ENCODE results near the gene PHKG2.

Gene PHKG2

DNA sequence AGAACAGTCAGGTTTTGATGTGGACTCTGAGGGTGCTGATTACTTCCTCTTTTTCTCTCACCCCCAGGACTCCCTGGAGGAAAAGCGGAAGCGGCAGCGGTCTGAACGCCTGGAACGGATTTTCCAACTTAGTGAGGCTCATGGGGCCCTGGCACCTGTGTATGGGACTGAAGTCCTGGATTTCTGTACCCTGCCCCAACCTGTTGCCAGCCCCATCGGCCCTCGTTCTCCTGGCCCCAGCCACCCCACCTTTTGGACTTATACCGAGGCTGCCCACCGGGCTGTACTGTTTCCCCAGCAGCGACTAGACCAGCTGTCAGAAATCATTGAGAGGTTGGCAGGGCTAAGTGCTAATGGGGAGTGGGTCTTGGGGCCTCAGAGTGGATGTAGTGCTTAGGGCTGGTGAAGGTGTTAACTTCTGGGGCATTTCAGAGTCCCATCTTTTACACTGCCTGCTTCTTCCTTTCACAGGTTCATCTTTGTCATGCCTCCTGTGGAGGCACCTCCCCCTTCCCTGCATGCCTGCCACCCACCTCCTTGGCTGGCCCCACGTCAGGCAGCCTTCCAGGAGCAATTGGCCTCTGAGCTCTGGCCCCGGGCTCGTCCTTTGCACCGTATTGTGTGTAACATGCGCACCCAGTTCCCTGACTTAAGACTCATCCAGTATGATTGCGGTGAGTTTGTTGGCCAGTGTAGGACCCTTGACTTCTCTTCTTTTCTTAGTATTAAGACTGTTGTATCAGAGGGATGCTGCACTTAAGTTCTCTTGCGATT, 19.1 kb upstream of the PHKG2 start:
- DNase-seq: no peak

DNA sequence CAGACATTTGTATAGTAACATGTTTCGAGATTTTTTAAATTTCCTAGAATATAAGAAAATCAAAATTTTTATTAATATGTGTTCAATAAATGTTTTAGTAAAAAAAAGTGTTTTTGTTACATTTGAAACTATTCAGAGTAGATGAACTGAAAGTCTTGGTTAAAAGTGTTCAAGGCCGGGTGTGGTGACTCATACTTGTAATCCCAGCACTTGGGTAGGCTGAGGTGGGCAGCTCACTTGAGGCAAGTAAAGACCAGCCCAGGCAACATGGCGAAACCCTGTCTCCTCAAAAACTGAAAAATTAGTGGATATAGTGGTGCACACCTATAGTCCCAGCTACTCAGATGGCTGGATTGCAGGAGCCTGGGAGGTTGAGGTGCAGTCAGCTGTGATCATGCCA, 16.8 kb upstream of the PHKG2 start:
- DNase-seq: no peak

DNA sequence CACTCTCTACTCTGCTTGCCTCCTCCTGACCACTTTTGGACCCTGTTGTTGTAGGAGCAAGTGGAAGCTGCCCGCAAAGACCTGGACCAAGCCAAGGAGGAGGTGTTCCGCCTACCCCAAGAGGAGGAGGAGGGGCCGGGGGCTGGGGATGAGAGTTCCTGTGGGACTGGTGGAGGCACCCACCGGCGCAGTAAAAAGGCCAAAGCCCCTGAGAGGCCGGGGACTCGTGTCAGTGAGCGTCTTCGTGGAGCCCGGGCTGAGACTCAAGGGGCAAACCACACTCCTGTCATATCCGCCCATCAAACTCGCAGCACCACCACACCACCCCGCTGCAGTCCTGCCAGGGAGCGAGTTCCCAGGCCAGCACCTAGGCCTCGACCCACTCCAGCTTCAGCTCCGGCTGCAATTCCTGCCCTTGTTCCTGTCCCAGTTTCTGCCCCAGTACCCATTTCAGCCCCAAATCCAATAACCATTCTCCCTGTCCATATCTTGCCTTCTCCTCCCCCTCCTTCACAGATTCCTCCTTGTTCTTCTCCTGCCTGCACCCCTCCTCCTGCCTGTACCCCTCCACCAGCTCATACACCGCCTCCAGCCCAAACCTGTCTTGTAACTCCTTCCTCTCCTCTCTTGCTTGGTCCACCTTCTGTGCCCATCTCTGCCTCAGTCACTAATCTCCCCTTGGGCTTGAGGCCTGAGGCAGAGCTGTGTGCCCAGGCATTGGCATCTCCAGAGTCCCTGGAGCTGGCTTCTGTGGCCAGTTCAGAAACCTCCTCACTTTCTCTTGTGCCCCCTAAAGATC, 11.0 kb upstream of the PHKG2 start:
- no peak for DNase-seq

DNA sequence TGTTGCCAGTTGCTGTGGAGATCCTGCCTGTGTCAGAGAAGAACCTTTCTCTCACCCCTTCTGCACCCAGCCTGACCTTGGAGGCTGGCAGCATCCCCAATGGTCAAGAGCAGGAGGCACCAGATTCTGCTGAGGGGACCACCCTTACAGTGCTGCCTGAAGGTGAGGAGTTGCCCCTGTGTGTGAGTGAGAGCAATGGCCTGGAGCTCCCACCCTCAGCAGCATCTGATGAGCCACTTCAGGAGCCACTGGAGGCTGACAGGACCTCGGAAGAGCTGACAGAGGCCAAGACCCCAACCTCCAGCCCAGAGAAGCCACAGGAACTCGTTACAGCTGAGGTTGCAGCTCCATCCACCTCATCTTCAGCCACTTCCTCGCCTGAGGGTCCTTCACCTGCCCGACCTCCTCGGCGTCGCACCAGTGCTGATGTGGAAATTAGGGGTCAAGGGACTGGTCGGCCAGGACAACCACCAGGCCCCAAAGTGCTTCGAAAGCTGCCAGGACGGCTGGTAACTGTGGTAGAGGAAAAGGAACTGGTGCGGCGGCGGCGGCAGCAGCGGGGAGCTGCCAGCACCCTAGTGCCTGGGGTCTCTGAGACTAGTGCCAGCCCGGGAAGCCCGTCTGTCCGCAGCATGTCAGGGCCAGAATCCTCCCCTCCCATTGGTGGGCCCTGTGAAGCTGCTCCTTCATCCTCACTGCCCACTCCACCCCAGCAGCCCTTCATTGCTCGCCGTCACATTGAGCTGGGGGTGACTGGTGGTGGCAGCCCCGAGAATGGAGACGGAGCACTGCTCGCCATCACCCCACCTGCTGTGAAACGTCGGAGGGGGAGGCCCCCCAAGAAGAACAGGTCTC, 10.2 kb upstream of the PHKG2 start:
- DNase-seq: no peak

DNA sequence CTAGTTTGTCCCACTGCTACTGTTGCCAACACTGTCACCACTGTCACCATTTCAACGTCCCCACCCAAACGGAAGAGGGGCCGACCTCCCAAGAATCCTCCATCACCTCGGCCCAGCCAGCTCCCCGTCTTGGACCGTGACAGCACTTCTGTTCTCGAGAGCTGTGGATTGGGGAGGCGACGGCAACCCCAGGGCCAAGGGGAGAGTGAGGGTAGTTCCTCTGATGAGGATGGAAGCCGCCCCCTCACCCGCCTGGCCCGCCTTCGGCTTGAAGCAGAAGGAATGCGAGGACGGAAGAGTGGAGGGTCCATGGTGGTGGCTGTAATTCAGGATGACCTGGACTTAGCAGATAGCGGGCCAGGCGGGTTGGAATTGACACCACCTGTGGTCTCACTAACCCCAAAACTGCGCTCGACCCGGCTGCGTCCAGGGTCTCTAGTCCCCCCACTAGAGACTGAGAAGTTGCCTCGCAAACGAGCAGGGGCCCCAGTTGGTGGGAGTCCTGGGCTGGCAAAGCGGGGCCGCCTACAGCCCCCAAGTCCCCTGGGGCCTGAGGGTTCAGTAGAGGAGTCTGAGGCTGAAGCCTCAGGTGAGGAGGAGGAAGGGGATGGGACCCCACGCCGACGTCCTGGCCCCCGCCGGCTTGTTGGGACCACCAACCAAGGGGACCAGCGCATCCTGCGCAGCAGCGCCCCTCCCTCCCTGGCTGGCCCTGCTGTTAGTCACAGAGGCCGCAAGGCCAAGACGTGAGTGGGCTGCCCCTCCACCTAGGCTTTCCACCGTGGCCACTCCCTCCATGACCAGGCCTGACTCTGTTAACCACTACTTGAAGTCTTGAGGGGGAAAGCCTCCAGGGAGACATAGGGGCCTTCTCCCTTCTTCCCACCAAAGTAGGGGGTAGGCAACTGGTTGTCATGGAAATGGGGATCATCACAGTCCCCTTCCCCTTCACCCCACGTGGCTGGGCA, 9.0 kb upstream of the PHKG2 start:
- DNase-seq: no peak

DNA sequence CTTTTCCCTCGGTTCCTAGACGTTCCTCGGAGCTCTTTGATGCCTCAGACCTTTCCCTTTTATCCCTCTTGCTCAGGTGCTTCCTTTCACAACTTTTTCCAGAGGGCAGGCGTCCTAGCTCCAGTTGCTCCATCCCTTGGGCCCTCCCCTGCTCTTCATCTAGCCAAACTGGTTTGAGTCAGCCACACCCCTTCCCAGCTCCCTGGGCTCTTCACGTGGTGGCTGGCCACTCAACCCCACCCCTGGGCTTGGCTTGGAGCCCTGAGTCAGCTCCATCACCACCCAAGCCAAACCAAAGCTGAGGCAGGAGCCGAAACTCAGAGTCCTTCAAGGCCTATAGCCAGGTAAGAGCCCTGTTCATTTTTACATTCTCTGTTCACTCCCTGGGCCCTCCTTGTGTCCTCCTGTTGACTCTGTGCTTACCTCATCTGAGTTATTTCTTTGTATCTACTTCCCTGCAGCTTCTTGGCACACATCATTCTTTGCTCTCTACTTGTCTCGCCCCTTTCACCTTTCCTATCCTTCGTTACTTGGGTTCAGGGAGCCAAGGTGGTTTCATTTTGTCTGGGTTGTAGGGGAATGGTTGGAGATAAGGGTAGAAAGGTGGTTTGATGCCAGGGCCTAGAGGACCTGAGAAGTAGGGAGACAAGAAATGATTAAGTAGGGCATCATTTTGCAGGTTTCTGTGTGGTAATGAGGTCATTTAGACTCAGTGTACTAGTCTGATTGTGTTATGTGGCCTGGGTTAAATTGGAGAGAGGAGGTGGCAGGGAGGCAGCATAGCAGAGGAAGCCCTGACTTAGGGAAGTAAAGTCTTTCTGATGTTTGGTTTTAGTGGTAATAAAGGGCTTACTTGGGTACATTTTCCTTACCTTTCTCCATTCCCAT, 7.6 kb upstream of the PHKG2 start:
- DNase-seq: no peak

DNA sequence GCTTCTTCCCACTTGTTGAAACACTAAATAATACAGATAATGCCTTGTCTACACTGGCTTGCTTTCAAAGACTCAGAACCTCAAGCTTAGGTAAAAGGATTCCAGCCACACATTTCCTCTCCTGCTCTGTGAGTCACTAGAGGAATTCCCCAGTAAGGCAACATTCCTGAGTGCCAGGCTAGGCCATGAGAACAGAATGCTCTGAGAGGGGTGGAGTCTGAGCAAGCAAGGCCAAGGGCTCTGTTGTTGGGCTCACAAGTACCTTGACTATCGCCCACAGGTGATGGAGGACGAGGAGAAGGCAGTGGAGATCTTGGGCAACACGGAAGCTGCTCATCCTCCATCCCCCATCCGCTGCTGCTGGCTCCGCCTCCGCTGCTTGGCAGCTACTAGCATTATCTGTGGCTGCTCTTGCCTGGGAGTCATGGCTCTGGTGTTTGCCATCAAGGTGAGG, 6.7 kb upstream of the PHKG2 start:
- peak; percentile 61 for DNase-seq

DNA sequence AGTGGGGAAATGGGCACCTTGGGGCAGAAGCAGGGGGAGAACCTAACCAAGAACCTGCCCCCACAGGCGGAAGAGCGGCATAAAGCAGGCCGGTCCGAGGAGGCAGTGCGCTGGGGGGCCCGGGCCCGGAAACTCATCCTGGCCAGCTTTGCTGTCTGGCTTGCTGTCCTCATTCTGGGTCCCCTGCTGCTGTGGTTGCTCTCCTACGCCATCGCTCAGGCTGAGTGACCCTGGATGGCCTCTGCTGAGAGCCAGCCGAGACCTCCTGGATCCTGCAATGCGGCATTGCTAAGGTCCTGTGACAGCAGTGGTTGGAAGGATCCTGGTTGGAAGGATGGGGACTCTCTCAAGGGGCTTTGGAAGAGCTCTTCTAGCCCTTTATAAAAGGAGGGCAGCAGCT, 4.5 kb upstream of the PHKG2 start:
- DNase-seq: no peak

DNA sequence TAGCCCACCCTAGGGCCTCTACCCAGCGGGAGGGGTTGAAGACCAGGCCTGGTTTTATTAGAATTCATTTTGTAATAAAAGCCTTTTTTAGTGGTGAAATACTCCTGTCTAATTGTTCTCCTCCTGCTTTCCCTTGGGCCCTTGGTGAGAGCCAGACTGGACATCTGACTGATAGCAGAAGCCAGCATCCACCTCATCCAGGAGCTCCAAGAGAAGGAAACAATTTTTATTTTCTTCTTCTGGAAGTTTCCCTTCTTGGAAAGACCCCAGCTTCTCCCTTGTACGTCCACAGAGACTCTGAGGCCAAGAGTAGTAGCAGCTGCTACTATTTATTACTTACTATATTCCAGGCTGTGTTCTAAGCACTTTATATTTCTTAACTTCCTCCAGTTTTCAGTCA, 4.0 kb upstream of the PHKG2 start:
- no peak for DNase-seq

DNA sequence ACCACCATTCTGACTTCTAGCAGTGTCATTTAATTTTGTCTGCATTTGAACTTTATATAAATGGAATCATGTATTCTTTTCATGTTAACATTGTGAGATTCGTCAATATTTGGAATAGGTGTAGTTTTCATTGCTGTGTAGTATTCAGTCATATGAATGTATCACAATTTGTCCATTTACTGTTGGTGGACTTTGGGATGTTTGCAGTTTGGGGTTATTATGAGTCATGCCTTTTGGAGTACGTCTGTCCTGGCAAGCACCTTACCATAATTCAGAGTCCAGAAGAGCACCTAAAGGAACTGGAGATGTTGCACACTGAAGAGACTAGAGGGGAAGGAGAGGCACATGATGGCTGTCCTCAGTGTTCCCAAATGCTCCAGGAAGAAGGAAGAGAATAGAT, 3.1 kb upstream of the PHKG2 start:
- DNase-seq: no peak

DNA sequence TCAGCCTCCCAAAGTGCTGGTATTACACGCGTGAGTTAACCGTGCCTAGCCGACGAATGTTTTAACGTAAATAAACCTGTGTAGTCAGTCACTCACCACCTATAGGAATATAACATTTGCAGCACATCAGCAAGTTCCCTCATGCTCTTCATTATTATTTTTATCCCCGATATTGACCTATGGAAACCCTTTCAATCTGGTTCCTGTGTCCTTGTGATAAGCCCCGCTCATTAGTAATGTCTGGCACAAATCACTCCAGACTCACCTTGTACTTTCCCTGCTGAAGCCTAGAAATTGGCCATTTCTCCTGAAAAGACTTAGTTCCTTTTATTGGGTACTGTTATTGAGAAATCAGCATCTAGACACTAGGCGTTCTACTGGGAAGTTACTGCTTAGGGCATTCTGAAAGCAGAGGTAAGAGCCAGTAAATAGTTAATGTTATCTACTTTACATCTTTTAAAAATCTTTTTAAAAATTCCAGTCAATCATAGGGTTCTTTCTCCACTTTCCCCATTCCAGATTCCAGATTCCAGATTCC, 1.5 kb upstream of the PHKG2 start:
- DNase-seq: no peak

DNA sequence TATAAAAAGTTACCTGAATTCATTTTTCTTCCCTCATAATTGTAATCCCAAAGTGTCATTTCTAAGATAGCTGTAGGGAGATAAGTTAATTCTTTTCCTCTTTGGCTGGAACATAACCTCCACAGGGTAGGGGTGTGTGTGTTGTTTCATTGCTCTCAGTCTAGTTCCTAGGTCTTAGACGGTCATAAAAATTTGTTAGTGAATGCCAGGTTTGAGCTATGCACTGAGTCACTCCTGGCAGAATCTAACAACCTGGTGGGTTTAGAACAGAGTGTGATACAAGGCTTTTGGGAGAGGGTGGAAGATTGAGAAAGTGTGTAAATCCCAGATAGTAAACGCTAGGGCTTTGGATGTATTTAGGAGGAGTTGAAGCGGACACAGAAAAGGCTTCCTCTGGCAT, 894 bp upstream of the PHKG2 start:
- no peak for DNase-seq

DNA sequence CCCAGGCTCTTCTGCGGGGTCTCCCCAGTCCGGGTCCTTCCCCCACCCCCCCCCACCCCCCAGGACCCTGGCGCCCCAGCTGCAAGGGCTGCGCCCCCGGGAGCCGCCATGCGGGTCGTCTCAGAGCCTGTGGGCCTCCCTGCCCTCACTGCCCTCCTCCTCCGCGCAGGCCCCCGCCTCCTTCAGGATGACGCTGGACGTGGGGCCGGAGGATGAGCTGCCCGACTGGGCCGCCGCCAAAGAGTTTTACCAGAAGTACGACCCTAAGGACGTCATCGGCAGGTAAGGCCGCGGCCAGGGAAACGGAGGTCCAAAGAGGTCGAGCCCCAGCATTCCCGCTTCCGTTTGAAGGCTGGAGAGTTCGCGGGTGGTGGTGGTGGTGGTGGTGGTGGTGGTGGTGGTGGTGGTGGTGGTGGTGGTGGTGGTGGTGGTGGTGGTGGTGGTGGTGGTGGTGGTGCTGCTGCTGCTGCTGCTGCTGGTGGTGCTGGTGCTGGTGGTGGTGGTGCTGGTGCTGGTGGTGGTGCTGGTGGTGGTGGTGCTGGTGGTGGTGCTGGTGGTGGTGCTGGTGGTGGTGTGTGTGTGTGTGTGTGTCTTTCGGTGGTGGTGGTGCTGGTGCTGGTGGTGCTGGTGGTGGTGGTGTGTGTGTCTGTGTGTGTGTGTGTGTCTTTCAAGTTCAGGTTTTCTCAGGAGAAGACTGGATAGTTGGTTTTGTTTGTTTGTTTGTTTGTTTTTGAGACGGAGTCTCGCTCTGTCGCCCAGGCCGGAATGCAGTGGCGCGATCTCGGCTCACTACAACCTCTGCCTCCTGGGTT, 615 bp downstream of the PHKG2 start:
- DNase-seq: no peak

DNA sequence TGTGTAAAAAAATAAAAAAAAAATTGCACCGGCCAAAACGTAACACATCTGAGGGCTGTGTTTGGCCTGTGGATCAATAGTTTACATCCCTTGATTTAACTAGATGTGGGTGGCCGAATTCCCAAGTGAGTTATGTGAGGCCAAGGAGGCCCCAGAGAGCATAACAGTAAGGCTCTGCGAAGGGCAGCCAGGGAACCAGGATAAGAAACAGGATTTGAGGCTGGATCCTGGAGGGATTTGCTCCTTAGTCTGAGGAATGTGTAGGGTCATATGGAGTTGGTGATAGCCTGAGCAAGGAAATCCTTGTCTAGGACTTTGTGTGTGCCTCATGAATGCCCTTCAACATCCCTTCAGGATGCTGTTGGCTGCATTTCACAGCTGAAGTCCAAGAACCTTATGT, 2.0 kb downstream of the PHKG2 start:
- DNase-seq: no peak

DNA sequence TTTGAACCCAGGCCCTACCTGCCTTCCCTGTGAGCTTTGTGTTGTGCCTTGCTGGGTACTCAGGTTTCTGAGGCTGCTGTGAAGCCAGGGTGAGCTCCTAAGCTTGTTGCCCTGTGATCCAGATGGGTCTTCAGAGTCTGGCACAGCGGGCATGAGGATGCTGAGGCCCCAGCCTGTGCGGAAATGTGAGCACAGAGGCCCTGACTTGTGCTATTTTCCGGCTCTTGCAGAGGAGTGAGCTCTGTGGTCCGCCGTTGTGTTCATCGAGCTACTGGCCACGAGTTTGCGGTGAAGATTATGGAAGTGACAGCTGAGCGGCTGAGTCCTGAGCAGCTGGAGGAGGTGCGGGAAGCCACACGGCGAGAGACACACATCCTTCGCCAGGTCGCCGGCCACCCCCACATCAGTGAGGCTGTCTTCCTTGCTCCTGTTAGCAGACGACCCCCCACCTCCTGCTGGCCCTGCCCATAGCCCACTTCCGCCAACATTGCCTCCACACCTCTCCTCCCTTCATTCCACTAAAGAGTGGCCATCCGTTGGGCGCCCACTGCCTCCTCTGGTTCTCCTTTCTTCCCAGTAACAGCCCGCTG, 2.7 kb downstream of the PHKG2 start:
- no peak for DNase-seq

DNA sequence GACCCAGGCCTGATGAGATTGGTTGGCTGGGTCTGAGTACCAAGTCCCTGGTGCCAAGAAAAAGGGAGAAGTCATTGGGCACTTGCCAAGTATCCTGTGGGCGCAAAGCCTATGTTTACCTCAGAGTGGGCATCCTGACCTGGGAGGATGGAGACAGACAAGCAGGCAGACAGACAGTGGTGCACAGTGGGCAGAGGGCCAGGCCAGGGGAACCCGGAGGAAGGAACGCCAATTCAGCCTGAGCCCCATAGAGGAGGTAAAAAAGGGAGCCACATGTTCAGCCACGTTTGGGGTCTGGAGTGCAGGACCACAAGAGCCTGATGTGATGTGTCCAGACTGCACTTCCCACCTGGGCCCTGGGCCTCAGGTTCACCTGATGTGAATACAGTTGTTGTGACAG, 5.4 kb downstream of the PHKG2 start:
- no peak for DNase-seq

DNA sequence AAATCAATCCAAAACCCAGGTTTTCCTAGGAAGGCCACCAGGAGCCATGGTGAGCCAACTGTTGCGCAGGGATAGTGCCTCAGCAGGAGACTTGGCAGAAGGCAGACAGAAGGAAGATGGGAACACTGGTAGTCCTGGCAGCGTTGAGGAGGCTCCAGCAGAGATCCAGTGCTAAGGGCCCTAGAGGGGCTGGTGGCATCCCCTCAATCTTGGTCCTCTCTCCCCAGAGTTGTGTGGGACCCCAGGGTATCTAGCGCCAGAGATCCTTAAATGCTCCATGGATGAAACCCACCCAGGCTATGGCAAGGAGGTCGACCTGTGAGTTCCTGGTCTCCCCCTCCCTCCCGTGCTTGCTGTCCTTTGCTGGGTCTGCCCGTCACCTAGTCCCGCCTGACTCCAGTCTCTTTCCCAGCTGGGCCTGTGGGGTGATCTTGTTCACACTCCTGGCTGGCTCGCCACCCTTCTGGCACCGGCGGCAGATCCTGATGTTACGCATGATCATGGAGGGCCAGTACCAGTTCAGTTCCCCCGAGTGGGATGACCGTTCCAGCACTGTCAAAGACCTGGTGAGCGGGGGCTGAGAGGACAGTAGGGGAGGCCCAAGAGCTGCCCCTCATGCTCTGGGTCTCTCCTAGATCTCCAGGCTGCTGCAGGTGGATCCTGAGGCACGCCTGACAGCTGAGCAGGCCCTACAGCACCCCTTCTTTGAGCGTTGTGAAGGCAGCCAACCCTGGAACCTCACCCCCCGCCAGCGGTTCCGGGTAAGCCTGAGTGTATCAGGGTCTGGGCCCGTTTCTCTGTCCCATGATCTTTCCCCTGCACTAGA, 7.9 kb downstream of the PHKG2 start:
- DNase-seq: no peak

DNA sequence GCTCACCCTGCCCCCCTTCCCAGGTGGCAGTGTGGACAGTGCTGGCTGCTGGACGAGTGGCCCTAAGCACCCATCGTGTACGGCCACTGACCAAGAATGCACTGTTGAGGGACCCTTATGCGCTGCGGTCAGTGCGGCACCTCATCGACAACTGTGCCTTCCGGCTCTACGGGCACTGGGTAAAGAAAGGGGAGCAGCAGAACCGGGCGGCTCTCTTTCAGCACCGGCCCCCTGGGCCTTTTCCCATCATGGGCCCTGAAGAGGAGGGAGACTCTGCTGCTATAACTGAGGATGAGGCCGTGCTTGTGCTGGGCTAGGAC, 8.5 kb downstream of the PHKG2 start:
- DNase-seq: no peak

DNA sequence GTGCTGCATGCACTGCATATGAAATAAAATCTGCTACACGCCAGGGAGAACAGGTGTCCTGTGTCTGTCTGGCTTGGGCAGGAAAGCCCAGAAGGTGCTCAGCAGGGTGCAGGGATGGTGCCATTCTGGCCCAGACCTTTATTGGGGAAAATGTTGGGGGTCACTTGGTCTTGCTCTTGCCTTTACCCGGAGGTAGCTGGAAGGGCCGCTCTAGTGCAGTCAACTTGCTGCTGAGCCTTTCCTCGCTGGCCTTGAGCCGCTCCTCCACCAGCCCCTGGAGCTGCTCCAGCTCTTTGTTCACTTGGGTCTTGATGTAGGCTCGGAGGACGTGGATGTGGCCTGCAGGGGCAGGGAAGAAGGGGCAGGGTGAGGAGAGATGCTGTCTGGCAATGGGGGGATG, 9.1 kb downstream of the PHKG2 start:
- no peak for DNase-seq

Measured in 8988T (cell line).